ENCODE measurements around the gene COX19.

COX19 gene

GRCh38 chr7:978049-978346, 2.6 kb upstream of the COX19 start:
- DNase-seq (ENCODE audit: low spot score): no peak

- no peak for DNase-seq (ENCODE audit: low spot score)
These were observed 2.1 kb upstream of the COX19 start for GRCh38 chr7:977326-978048.

GRCh38 chr7:976901-977325, 1.6 kb upstream of the COX19 start:
- no peak for DNase-seq (ENCODE audit: low spot score)

GRCh38 chr7:975702-976473, 539 bp upstream of the COX19 start:
- DNase-seq (ENCODE audit: low spot score): no peak

- no peak for DNase-seq (ENCODE audit: low spot score)
These were observed 1.2 kb downstream of the COX19 start for GRCh38 chr7:974172-974571.

- no peak for DNase-seq (ENCODE audit: low spot score)
These were observed 2.0 kb downstream of the COX19 start for GRCh38 chr7:973312-973711.

- no peak for DNase-seq (ENCODE audit: low spot score)
These were observed 2.6 kb downstream of the COX19 start for GRCh38 chr7:972676-973309.

- DNase-seq (ENCODE audit: low spot score): no peak
These were observed 3.2 kb downstream of the COX19 start for GRCh38 chr7:972110-972509.

- DNase-seq (ENCODE audit: low spot score): no peak
These were observed 4.6 kb downstream of the COX19 start for GRCh38 chr7:970744-971143.

- DNase-seq (ENCODE audit: low spot score): no peak
These were observed 5.9 kb downstream of the COX19 start for GRCh38 chr7:969403-969802.

- DNase-seq (ENCODE audit: low spot score): no peak
These were observed 6.9 kb downstream of the COX19 start for GRCh38 chr7:968205-969105.

- no peak for DNase-seq (ENCODE audit: low spot score)
These were observed 7.8 kb downstream of the COX19 start for GRCh38 chr7:967361-968082.

GRCh38 chr7:966291-967069, 8.9 kb downstream of the COX19 start:
- DNase-seq (ENCODE audit: low spot score): no peak

GRCh38 chr7:964401-965231, 10.7 kb downstream of the COX19 start:
- DNase-seq (ENCODE audit: low spot score): no peak

- no peak for DNase-seq (ENCODE audit: low spot score)
These were observed 11.9 kb downstream of the COX19 start for GRCh38 chr7:963236-964078.

GRCh38 chr7:962401-963081, 12.8 kb downstream of the COX19 start:
- no peak for DNase-seq (ENCODE audit: low spot score)

GRCh38 chr7:961546-962400, 13.6 kb downstream of the COX19 start:
- DNase-seq (ENCODE audit: low spot score): no peak

All from left forelimb (tissue), 1 donor.